ENCODE results near the gene MIEF1. TPM values are rescaled to one million over a fixed set of nuclear protein-coding genes. Genes with fewer than 3 reads are reported as not detected.

Gene MIEF1
- total and polyA plus RNA-seq, 3 donors from 2014 or later = 60.6 to 120 (median 78.2) TPM

DNA sequence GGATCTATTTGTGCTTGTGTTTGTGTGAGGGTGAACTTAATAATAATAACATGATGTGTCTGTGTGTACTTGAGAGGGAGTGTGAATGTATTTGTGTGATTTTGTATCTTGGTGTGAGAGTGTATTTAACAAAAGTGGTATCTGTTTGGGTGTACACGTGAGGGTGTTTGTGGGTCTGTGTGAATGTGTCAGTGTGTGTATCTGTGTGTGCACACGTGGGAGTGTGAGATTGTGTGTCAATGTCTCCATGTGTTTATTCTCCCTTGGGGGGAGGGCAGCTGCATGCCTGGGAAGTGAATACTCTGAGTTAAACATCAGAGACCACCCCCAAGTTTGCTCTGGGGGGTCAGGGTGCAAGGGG lies 45.5 kb downstream of the MIEF1 start:
- no peak overlapping the region for H3K27ac ChIP-seq
- DNase-seq = no peak
- no peaks in the 10 kb centered on the region for H3K4me1 ChIP-seq
- no peaks in the 10 kb centered on the region for H3K9me3 ChIP-seq
- 48 to 52% methylated on average over 2 of the region's 2 CpGs for WGBS, 2 donors
- no peaks in the 10 kb centered on the region for H3K36me3 ChIP-seq (ENCODE audit: low read depth, missing control alignments)
- intact Hi-C loops (cut with DNase I; ENCODE audit: low total_unique reads) = no loop called here
- TF ChIP-seq POLR2A (IDR thresholded peaks at IDR 0.05) = no peak
- TF ChIP-seq, protein P1, sequence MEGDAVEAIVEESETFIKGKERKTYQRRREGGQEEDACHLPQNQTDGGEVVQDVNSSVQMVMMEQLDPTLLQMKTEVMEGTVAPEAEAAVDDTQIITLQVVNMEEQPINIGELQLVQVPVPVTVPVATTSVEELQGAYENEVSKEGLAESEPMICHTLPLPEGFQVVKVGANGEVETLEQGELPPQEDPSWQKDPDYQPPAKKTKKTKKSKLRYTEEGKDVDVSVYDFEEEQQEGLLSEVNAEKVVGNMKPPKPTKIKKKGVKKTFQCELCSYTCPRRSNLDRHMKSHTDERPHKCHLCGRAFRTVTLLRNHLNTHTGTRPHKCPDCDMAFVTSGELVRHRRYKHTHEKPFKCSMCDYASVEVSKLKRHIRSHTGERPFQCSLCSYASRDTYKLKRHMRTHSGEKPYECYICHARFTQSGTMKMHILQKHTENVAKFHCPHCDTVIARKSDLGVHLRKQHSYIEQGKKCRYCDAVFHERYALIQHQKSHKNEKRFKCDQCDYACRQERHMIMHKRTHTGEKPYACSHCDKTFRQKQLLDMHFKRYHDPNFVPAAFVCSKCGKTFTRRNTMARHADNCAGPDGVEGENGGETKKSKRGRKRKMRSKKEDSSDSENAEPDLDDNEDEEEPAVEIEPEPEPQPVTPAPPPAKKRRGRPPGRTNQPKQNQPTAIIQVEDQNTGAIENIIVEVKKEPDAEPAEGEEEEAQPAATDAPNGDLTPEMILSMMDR (IDR thresholded peaks at IDR 0.05) = no peak
- H3K4me3 ChIP-seq = no peak overlapping the region
- no peaks in the 10 kb centered on the region for H3K27me3 ChIP-seq

- intact Hi-C loops (cut with DNase I; ENCODE audit: low total_unique reads) = no loop called here
- Histone ChIP-seq H3K36me3 (ENCODE audit: low read depth, missing control alignments) (no peaks in the 10 kb centered on the region), H3K27ac (no peak overlapping the region), H3K4me3 (no peak overlapping the region), H3K9me3 (no peaks in the 10 kb centered on the region), H3K27me3 (no peaks in the 10 kb centered on the region), H3K4me1 (no peaks in the 10 kb centered on the region)
- TF ChIP-seq, protein P1 (IDR thresholded peaks at IDR 0.05) = no peak
- TF ChIP-seq POLR2A (IDR thresholded peaks at IDR 0.05) = no peak
- WGBS, 2 donors = 82 to 94% methylated on average over 3 of the region's 3 CpGs
- no peak for DNase-seq
Observed at GRCh38 chr22:39553429-39553828, 51.3 kb downstream of the MIEF1 start.

- H3K36me3 ChIP-seq (ENCODE audit: low read depth, missing control alignments) = no peaks in the 10 kb centered on the region
- no peak for DNase-seq
- no peaks in the 10 kb centered on the region for H3K9me3 ChIP-seq
- H3K4me1 ChIP-seq = no peaks in the 10 kb centered on the region
- H3K4me3 ChIP-seq = no peak overlapping the region
- no peaks in the 10 kb centered on the region for H3K27me3 ChIP-seq
- no peak overlapping the region for H3K27ac ChIP-seq
- 75 to 86% methylated on average over 3 of the region's 3 CpGs for WGBS, 2 donors
- TF ChIP-seq, protein P1 (IDR thresholded peaks at IDR 0.05) = no peak
- TF ChIP-seq POLR2A (IDR thresholded peaks at IDR 0.05) = no peak
- intact Hi-C loops (cut with DNase I; ENCODE audit: low total_unique reads) = no loop called here
Observed at GRCh38 chr22:39554151-39554550, 52.1 kb downstream of the MIEF1 start.

GRCh38 chr22:39556970-39557841 lies 55.1 kb downstream of the MIEF1 start:
- Histone ChIP-seq H3K27me3 (no peaks in the 10 kb centered on the region), H3K4me3 (peak overlapping the region in 1 of 2 donors; percentile 23)
- intact Hi-C loops (cut with DNase I; ENCODE audit: low total_unique reads) = no loop called here

More at GRCh38 chr22:39556970-39557841, 55.1 kb downstream of the MIEF1 start:
- TF ChIP-seq, protein P1 (IDR thresholded peaks at IDR 0.05) = peak in 1 of 3 experiments; percentile 12
- no peak for TF ChIP-seq POLR2A (IDR thresholded peaks at IDR 0.05)
- Histone ChIP-seq H3K4me1 (peaks cover 3% of the 10 kb centered on the region), H3K27ac (no peak overlapping the region), H3K9me3 (no peaks in the 10 kb centered on the region), H3K36me3 (ENCODE audit: low read depth, missing control alignments) (no peaks in the 10 kb centered on the region)
- DNase-seq = peak; percentile 55
- WGBS, 2 donors = 5 to 37% methylated on average over 8 to 57 of the region's 72 CpGs
